MM.1S (cell line): Measurements from ENCODE around the gene CLIC5.

Source experiments
- EZH2 ChIP-seq: fragments of 300-600 bp; sonication (generic); optimal IDR thresholded peaks from 2 replicates; pipeline ENCODE3; 2017; ENCODE audit warnings: low read depth, mild to moderate bottlenecking, antibody characterized with exemption, low read length, mixed read lengths
- EZH2phosphoT487 ChIP-seq: fragments of 300-600 bp; sonication (generic); IDR thresholded peaks from 2 replicates; pipeline ENCODE4 v1.6.1; 2018; ENCODE audit warnings: antibody characterized with exemption, low read length
- TF ChIP-seq, protein P1 (sequence below): fragments of 300-600 bp; sonication (generic); IDR thresholded peaks from 2 replicates; pipeline ENCODE4 v1.5.1; 2016; ENCODE audit warnings: antibody characterized with exemption, low read length, mixed read lengths

DNA sequence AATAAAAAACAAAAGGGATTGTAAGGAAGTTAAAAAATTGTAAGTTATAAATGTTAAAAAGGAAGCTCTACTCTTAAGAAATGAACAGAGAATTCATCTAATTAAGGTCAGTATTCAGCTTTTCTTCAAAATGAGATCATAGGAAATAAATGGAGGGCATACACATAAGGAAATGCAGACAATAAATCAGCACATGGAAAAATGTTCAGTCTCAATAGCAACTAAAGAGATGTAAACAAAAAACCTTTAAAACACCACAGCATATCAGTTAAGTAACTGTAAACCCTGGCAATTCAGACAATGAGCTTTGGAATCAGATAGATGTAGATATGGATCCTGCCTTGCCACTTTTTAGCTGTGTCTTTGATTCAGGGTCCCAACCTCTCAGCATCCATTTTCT lies 24.0 kb upstream of the CLIC5 start:
- TF ChIP-seq, protein P1, sequence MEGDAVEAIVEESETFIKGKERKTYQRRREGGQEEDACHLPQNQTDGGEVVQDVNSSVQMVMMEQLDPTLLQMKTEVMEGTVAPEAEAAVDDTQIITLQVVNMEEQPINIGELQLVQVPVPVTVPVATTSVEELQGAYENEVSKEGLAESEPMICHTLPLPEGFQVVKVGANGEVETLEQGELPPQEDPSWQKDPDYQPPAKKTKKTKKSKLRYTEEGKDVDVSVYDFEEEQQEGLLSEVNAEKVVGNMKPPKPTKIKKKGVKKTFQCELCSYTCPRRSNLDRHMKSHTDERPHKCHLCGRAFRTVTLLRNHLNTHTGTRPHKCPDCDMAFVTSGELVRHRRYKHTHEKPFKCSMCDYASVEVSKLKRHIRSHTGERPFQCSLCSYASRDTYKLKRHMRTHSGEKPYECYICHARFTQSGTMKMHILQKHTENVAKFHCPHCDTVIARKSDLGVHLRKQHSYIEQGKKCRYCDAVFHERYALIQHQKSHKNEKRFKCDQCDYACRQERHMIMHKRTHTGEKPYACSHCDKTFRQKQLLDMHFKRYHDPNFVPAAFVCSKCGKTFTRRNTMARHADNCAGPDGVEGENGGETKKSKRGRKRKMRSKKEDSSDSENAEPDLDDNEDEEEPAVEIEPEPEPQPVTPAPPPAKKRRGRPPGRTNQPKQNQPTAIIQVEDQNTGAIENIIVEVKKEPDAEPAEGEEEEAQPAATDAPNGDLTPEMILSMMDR = no peak
- TF ChIP-seq EZH2phosphoT487 = no peak
- TF ChIP-seq EZH2 = no peak
